ENCODE results near the gene TMIGD1.
"Not testable (repeated sequence)": the region's sequence is repeated elsewhere in the genome, so short reads cannot be mapped to it uniquely, and the experiment has no call there.

TMIGD1 gene

DNA sequence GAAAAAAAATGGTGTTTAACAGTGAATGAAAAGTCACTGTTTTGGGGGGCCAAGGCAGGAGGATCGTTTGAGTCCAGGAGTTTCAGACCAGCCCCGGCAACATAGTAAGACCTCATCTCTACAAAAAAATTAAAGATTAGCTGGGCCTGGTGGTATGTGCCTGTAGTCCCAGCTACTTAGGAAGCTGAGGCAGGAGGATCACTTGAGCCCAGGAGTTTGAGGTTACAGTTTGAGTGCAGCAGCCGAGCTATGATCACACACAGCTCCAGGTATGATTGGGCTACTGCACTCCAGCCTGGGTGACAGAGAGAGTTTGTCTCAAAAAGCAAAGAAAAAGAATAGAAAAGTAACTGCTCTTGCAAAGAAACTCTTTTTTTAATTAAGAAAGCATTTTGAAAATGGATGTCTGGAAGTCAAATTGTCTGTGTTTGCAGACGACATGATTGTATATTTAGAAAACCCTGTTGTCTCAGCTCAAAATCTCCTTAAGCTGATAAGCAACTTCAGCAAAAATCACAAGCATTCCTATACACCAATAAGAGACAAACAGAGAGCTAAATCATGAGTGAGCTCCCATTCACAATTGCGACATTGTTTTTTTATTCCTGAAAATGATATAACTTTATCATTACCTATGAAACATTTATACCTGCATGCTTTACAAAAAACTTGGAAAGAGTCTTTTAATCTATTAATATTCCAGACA lies 24.4 kb upstream of the TMIGD1 start:
- DNase-seq (ENCODE audit: low spot score) = no peak

DNA sequence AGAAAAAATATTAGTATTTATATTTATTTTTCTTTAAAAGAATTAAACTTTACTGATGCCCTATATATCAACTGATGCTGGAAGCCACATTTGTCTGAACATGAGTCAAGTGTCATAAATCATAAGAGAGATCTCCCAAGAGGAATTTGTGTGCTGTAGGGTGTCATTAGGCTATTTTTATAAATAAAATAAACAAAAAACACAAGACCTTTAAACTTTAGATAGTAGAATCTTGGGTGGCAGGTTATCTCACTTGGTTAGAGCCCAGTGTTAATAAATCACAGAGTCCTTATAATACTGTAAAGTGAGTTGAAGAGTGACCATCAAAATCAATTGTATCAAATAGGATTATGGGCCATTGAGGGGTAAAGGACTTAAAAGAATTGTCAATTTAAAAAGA lies 23.6 kb upstream of the TMIGD1 start:
- DNase-seq (ENCODE audit: low spot score) = no peak

DNA sequence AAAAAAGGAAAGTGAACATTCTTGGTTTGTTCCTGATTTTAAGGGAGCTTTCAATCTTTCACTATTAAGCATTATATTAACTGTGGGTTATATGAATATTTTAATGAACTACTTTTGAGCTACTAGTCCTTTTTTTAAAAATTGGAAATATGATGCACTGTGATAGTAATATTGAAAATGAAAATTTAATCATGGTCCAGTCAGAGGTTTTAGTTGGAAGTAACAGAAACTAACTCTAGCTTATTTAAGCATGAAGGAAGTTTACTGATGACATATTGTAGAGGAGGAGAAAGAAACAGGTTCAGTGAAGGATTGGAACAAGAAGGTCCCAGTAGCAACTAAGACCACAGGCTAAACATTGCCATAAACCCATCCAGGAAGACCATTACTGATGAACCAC lies 20.8 kb upstream of the TMIGD1 start:
- DNase-seq (ENCODE audit: low spot score) = no peak

DNA sequence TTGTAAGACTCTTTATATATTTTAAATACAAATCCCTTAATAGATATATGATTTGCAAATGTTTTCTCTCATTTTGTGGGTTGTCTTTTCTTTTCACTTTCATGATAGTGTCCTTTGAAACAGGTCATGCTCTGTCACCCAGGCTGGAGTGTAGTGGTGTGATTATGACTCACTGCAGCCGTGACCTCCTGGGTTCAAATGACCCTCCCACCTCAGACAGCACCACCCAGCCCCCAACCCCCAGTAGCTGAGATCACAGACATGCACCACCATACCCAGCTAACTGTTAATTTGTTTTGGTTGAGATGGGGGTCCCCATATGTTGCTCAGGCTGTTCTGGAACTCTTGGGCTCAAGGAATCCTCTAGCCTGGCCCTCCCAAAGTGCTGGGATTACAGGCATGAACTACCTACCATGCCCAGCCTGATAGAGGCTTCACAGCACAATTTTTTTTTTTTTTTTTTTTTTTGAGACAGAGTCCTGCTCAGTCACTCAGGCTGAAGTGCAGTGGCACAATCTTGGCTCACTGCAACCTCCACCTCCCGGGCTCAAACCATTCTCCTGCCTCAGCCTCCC lies 18.5 kb upstream of the TMIGD1 start:
- DNase-seq (ENCODE audit: low spot score) = no peak

DNA sequence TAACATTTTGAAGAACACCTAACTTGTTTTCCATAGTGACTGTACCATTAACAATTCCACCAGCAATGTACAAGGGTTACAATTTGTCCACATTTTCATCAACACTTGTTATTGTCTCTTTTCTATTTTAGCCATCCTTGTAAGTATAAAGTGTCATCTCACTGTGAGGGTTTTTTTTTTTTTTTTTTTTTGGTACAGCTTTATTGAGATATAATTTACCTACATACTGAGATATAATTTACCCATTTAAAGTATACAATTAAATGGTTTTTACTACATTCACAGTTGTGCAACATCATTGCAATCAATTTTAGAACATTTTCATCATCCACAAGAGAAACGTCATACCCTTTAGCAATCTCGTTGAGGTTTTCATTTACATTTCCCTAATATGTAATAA lies 17.9 kb upstream of the TMIGD1 start:
- DNase-seq (ENCODE audit: low spot score) = no peak

DNA sequence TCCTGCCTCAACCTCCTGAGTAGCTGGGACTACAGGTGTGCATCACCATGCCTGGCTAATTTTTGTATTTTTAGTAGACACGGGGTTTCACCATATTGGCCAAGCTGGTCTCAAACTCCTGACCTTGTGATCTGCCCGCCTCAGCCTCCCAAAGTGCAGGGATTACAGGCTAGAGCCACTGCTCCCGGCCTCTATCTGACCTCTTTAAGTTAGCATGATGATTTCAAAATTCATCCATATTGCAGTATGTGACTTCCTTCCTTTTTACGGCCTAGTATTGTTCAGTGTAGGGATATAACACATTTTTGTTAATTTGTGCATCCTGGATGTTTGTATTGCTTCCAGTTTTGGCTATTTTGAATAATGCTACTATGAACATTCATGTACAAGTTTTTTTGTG lies 17.4 kb upstream of the TMIGD1 start:
- DNase-seq (ENCODE audit: low spot score) = not testable (repeated sequence)

DNA sequence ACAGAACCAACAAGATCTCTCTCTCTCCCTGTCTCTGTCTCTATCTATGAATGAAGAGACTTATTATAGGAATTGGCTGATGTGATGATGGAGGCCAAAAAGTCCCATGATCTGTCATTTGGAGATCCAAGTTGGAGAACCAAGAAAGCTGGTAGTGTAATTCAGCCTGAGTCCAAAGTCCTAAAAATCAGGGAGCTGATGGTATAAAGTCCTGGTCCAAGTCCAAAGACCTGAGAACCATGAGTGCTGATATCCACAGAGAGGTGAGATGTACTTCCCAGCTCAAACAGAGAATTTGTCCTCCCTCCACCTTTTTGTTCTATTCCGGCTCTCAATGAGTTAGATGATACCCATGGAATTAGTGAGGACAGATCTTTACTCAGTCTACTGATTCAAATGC lies 15.4 kb upstream of the TMIGD1 start:
- no peak for DNase-seq (ENCODE audit: low spot score)

DNA sequence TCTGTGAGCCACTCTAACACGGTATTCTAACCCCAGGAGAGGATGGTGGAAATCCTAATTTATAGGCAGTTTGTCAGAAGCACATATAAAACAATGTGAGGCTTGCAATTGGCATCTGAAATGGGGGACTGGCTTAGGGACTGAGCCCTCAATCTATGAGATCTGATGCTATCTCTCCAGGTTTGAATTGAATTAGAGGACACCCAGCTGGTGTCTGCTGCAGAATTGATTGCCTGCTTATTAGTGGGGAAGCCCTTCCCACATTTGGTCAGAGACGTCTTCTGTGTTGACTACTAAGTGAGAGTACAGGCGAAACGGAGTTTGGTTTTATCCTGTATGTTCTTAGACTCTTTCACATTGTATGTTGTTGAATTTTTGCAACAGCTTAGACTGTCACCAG lies 13.6 kb upstream of the TMIGD1 start:
- no peak for DNase-seq (ENCODE audit: low spot score)

DNA sequence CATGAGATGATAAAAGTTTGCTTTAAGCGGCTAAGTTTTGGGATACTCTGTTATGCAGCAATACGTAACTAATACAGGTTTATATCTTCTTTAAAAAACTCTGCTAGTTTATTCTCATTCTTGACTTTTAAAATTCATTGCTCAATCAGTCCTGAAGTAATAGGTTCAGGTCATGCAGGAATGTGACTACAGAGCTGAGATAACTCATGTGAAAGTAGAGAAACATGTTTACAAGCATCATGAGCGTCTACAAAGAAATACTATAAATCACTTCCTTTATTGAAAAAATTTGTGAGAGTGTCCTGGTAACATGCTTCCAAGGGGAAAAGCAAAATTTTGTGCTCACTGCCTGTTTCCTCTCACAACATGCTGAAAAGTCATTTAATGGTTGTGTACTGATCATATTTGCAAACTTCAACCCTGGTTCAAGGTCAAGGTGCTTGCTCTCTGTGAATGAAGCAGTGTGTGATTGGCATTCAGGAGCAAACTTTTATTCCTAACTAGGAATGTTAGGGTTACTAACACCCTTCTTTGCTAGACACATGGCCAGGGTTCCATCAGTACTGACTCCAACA lies 12.5 kb upstream of the TMIGD1 start:
- no peak for DNase-seq (ENCODE audit: low spot score)

DNA sequence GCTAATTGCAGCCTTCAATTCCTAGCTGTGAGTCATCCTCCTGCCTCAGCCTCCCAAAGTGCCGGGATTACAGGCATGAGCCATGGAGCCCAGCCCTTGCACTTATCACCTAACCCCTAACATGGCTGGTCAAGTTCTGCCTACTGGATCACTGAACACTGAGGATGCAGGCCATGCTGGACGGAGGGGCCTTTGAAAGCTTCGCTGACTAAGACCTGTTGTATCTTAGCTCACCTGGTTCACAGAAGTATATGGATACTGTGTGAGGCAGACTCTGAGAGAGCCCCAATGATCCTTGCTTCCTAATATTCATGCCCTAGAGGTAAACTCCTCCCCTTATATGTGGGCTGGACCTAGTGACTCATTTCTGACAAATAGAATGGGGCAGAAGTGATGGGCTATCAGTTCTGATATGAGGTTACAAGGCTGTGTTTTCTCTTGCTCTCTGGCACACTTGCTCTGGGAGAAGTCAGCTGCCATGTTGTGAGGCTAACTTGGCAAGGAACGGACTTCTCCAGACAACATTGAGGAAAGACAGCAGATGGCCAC lies 11.7 kb upstream of the TMIGD1 start:
- no peak for DNase-seq (ENCODE audit: low spot score)

DNA sequence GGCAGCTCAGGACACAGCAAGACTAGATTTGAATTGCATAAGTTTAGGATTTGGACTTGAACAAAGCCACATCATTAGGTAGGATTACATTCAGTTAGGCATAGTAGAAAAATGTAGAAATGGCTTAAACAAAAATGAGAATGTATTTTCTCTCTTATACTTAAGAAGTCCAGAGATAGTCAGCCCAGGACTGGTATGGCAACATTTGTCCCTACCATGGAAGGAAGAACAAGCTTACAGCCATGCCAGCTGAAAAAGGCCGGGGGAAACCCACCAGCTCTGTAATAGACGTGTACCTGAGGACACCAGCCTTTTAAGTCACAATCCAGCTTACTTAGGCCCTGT lies 11.2 kb upstream of the TMIGD1 start:
- DNase-seq (ENCODE audit: low spot score) = no peak

DNA sequence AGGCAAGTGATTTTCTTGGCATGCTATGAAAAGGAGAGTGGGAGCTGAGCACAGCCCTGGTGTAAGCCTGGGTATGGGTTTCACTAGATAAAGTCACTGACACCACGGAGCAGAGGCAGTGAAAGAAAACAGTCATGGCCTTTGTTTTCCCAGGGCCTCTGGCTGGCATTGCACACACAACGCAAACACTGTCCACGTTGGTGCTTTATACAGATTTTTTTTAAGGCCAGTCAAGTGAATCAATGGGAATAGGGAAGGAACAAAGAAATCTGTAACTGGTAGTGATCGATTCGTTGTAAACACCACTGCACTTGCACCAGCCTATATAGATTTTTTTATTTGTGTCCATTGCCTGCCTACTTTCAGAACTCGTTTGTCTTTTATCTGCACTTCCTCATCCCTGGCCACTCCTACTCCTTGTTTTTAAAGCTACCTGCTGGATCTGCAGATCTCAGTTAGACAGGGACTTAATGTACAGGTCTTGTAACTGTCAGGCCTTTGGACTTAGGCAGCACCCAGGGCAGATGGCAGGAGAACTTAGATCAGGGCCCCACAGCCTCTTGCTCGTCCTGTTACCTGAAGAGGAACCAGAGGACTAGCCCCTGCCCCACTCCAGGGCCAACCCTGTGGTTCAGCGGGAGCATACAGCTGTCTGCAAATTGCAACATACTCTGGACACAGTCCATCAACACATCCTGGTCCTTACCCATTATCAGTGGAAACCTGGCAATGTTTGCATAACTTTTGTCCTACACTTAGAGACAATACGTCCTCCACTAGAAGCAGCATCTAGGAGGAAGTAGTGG lies 10.6 kb upstream of the TMIGD1 start:
- DNase-seq (ENCODE audit: low spot score) = no peak

DNA sequence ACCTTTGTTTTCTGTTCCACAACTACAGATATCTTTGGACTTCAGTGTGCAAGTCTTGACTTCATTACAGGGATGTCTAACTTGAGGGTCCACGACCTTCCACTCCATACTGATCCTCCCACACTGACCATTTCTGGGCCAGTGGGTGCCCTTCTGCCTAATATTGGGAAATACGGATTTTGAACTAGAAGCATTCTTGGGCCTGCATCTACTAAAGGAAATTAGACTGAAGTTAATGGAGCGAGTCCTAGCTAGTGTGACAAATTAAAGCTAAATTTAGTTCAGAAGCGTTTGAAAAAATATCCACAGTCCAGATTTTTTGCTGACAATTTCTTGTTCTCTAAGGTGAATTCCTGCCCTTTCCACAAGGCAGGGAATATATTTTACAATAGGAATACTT lies 9.9 kb upstream of the TMIGD1 start:
- DNase-seq (ENCODE audit: low spot score) = no peak

DNA sequence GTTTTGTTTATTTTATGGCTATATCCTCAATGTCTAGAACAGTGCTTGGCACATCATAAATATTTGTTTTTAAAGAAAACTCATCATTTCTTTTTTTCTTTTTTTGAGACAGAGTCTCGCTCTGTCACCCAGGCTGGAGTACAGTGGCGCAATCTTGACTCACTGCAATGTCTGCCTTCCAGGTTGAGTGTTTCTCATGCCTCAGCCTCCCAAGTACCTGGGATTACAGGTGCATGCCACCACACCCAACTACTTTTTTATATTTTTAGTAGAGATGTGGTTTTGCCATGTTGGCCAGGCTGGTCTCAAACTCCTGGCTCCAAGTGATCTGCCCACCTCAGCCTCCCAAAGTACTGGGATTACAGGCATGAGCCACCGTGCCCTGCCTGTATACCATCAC lies 9.4 kb upstream of the TMIGD1 start:
- not testable (repeated sequence) for DNase-seq (ENCODE audit: low spot score)

DNA sequence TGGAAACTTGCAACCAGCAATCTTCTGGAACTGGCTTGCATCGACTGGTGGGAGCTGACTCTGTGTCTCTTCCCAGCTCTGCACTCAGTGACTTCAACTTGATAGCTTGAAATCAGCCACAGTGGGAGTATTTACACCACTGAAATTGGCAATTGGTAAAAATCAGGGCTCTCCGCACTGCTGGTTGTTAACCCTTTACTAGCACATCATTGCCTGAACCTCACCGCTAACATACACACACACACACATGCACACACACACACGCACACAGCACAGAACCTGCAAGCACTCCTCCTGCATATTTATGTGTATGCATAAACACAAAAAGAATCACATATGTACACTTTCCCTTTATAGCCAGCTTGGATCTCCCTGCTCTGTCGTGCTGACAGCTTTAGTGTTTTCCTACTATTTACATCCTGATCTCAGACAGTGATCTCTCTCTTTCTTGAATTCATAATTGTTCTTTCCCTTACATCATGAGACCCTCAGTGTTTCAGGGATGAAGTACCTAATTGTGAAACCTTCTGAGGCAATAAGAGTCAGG lies 7.9 kb upstream of the TMIGD1 start:
- no peak for DNase-seq (ENCODE audit: low spot score)

DNA sequence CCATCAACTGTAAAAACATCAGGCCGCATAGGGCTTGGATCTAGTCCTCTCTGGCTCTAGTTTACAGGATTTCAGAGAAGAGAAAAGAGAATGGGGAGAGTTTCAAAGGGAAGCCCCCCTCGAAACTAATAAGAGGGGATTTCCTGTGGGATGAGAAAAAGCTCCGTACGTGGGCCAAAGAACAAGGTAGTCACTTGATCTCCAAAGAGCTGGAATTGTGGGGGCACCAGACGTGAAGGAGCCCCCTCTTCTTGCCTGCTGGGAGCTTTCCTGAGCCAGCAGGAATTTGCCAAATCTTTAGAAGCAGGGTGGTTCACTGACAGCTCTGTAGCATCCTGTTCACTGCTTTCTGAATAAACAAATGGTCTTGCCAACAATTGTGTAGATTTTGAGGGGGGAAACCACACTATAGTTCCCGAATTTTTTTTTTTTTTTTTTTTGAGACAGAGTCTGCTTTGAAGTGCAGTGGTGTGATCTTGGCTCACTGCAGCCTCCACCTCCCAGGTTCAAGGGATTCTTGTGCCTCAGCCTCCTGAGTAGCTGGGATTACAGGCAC lies 7.0 kb upstream of the TMIGD1 start:
- no peak for DNase-seq (ENCODE audit: low spot score)

DNA sequence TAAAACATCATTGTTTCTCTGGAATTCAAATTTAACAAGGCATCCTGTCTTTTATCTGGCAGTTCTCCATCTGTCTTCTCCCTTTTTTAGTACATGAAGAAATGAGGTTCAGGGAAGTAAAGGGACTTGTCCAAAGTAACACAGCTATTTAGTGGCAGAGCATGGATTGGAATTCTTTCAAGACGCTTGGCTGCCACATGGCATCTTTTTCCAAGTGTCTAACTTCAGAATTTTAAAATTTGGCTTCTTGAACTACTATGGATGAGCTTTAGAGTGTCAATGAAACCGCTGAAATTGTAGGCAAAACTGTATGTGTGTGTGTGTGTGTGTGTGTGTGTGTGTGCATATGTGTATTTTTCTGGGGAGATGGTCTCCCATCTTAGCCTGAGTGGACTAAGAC lies 5.2 kb upstream of the TMIGD1 start:
- DNase-seq (ENCODE audit: low spot score) = no peak

DNA sequence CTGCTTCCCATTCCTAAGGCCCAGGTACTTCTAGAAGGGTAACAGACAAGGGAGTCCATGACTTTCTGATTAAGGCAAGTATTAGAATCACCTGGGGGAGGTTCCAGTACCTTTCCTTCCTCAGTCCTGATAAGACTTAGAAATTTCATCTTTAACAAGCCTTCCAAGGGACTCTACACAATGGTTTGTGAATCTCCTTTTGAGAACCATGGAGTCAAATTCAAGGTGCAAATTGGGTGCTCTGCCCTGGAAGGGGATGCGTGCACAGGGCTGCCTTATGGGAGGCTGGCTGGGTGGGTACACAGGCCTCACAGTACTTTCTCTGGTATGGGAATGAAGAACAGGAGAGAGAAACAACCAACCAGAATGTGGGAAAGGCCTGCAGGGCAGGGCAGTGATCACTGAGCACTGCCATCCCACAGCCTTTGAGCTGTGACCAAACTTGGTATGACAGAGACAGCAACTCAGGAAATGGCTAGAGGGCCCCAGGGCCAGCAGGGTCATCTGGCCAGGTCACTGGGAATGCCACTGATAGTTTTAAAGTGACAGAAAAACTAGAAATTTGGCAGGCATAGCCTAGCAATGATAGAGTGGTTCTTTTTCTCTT lies 3.6 kb upstream of the TMIGD1 start:
- DNase-seq (ENCODE audit: low spot score) = no peak

DNA sequence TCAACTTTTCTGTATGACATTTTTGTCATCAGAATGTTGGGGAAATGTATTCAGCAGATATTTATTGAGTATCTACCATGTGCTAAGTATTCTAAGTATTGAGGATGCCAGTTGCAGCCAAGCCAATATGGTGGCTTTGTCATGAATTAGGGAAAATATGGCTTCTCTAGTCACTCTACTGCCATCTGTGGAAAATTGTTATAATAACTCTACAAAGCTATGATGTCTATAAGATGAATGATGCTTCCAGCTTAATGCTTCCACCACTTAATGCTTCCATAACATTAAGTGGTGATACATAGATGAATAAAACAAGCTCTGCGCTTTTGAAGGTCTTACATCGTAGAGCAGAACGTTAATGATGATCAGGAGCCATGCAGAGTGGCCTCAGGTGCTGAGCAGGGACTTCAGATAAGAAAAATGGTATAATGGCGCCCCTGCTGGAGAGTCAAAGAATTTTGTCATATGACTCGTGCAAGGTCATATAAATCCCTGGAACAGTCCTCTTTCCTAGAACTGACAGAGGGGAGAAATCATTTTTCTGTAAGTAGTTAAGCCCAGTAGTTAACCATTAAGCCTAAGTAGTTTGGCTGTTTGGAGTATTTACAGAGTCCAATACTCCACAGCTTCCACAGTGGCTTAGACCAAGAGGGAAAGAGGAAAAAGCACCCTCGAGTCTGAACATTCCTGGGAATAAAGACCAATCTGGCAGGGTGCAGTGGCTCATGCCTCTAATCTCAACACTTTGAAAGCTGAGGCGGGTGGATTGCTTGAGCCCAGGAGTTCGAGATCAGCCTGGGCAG lies 2.7 kb upstream of the TMIGD1 start:
- no peak for DNase-seq (ENCODE audit: low spot score)

DNA sequence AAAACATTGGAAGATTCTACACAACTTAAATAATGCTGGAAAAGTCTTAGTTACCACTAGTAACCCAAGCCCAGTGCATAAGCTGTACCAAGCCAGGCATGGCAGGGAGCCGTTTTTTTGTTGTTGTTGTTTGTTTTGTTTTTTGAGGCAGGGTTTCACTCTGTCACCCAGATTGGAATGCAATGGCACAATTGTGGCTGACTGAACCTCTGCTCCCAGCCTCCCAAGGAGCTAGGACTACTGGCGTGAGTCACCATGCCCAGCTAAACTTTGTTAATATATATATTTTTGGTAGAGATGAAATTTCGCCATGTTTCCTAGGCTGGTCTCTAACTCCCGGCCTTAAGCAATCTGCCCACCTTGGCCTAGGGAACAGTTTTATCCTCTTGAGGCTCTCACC lies 564 bp upstream of the TMIGD1 start:
- DNase-seq (ENCODE audit: low spot score) = no peak

DNA sequence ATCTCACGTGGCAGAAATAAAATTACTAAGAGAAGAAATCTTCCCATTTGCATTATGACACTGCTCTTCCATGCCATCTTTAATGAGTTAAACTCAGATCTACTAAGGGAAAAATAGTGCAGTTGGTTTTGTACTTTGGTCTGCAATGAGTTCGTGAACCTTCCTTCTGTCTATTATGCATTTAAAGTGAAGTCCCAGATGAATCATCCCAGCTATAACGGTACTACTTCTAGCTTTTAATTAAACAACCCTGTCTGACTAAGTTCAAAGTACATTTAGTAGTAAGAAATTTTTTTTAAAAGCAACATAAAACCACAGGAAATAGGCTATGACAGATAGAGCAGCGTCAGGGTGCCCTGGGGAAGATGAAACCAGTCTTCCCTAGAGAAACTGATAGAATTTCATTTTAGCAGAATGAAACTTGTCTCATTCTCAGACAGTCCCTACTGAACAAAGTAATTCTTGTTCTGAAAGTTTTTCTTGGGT lies 1.8 kb downstream of the TMIGD1 start:
- no peak for DNase-seq (ENCODE audit: low spot score)

All from AG08396 (cell line).